OCI-LY7 (cell line): Measurements from ENCODE around the gene SPEM2. TPM values are rescaled to one million over a fixed set of nuclear protein-coding genes. Genes with fewer than 3 reads are reported as not detected.

Experiments used
- BruUV-seq: library from RNA; stranded (reverse); fragments of 400-500 nt; replicated peaks from 2 replicates; lab custom pipeline; 2021; lab: Mats Ljungman, UMichigan
- CTCF ChIA-PET: fragments of 300-600 bp; sonication (Branson Sonifier 250); formaldehyde crosslinking; loops from one replicate; lab custom pipeline; 2022; ENCODE audit warnings: antibody characterized with exemption; ENCODE audit not compliant: unreplicated experiment; lab: Charles Lee
- POLR2A ChIA-PET: fragments of 300-600 bp; sonication (Branson Sonifier 250); formaldehyde crosslinking; loops from one replicate; lab custom pipeline; 2022; ENCODE audit warnings: antibody characterized with exemption; lab: Charles Lee
- DNase-seq: peaks from one replicate; pipeline ENCODE4 v3.0.0-alpha.2; 2015; ENCODE audit warnings: low spot score
- H2AFZ ChIP-seq: fragments of 200-600 bp; sonication (generic), shearing (Covaris generic); 2 replicates; pipeline ENCODE4 v1.6.1; 2014; ENCODE audit warnings: mild to moderate bottlenecking, antibody characterized with exemption, low read length, moderate library complexity
- H3K27ac ChIP-seq: fragments of 200-600 bp; sonication (generic); 2 replicates; pipeline ENCODE4 v1.5.1; 2014; ENCODE audit warnings: mixed run types, low read depth, mild to moderate bottlenecking, moderate library complexity, low read length, inconsistent platforms; ENCODE audit not compliant: poor library complexity, severe bottlenecking
- H3K36me3 ChIP-seq: fragments of 200-600 bp; sonication (generic); 2 replicates; pipeline ENCODE4 v1.6.1; 2014; ENCODE audit warnings: mild to moderate bottlenecking, antibody characterized with exemption, low read length, moderate library complexity, mixed read lengths; ENCODE audit not compliant: insufficient read depth
- H3K4me1 ChIP-seq: fragments of 200-600 bp; sonication (generic); 2 replicates; pipeline ENCODE4 v1.5.1; 2014; ENCODE audit warnings: mild to moderate bottlenecking, low read length; ENCODE audit not compliant: insufficient read depth, poor library complexity, severe bottlenecking
- H3K4me2 ChIP-seq: fragments of 200-600 bp; sonication (generic); 2 replicates; pipeline ENCODE4 v1.6.1; 2014; ENCODE audit warnings: mild to moderate bottlenecking, low read length
- H3K4me3 ChIP-seq: fragments of 200-600 bp; sonication (generic); 2 replicates; pipeline ENCODE4 v1.5.1; 2014; ENCODE audit warnings: mild to moderate bottlenecking, low read depth, low read length; ENCODE audit not compliant: poor library complexity, severe bottlenecking
- H3K79me2 ChIP-seq: fragments of 200-600 bp; sonication (generic); 2 replicates; pipeline ENCODE4 v1.6.1; 2016; ENCODE audit warnings: low read depth, mild to moderate bottlenecking, low read length, moderate library complexity, mixed read lengths; ENCODE audit not compliant: insufficient read depth
- H3K9me2 ChIP-seq: fragments of 200-600 bp; sonication (generic); 2 replicates; pipeline ENCODE4 v1.6.1; 2016; ENCODE audit warnings: mild to moderate bottlenecking, low read length, mixed read lengths; ENCODE audit not compliant: insufficient read depth
- H3K9me3 ChIP-seq: fragments of 200-600 bp; sonication (generic); 2 replicates; pipeline ENCODE4 v1.6.1; 2014; ENCODE audit warnings: mild to moderate bottlenecking, mixed run types, low read length, mixed read lengths
- H4K20me1 ChIP-seq: fragments of 200-600 bp; sonication (generic); 2 replicates; pipeline ENCODE4 v1.6.1; 2014; ENCODE audit warnings: mild to moderate bottlenecking, antibody characterized with exemption, low read length, moderate library complexity, mixed read lengths; ENCODE audit not compliant: insufficient read depth
- EZH2phosphoT487 ChIP-seq: fragments of 200-600 bp; sonication (generic); IDR thresholded peaks from 2 replicates; pipeline ENCODE4 v1.6.1; 2018; ENCODE audit warnings: low read depth, borderline replicate concordance, mild to moderate bottlenecking, mixed run types, antibody characterized with exemption, low read length, moderate library complexity, mixed read lengths
- intact Hi-C: fragments of 100-400 bp; cut with micrococcal nuclease; formaldehyde crosslinking; loops from one replicate; pipeline ENCODE4 v1.10.0; 2022; ENCODE audit not compliant: unreplicated experiment
- total RNA-seq, 2 experiments: library from RNA; depleted of rRNA in 1 of 2; stranded (reverse); fragments of >200 nt in 1 of 2; shearing (Covaris generic) in 1 of 2; gene quantifications; 2 replicates each; pipeline ENCODE4 v1.2.3, GENCODE V29; 2014 to 2022
- TF ChIP-seq, protein P1 (sequence below): fragments of 200-600 bp; sonication (generic); conservative IDR thresholded peaks from 2 replicates; pipeline ENCODE4 v1.5.1; 2014; ENCODE audit warnings: mild to moderate bottlenecking, antibody characterized with exemption, low read length, moderate library complexity, mixed read lengths

SPEM2 gene
- total RNA-seq, 2 experiments from 2014 or later, result not detected

DNA sequence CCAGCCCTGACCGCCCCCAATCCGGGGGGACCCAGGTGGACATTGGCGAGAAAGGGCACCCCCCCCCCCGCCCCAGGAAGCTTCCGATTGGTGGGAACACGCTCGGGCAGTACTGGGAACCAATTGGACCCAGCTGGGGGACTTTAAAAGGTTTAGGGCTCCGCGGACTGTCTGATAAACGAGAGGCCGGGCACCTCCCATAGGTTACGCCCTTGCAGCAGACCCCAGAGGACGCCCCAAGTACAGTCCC, 21.8 kb upstream of the SPEM2 start:
- no peaks in the 10 kb centered on the region for H3K36me3 ChIP-seq
- ChIA-PET CTCF (interaction anchor here (0.6 to 1.9 kb wide), 4 partner anchors 11 to 51 kb away, joined by 3 to 18 read pairs (median 4); partner anchors contain the start of gene TMEM102), POLR2A (interaction anchor here (0.7 to 1.5 kb wide), 10 partner anchors 9 to 285 kb away, joined by 3 to 8 read pairs (median 4); partner anchors contain the start of genes PLSCR3, TMEM102 and WRAP53)
- no TSS peak for BruUV-seq
- peak overlapping the region; percentile 30 for H2AFZ ChIP-seq
- H3K4me3 ChIP-seq, result peak overlapping the region; percentile 70
- H3K4me1 ChIP-seq, result peaks cover 6% of the 10 kb centered on the region
- TF ChIP-seq, protein P1, sequence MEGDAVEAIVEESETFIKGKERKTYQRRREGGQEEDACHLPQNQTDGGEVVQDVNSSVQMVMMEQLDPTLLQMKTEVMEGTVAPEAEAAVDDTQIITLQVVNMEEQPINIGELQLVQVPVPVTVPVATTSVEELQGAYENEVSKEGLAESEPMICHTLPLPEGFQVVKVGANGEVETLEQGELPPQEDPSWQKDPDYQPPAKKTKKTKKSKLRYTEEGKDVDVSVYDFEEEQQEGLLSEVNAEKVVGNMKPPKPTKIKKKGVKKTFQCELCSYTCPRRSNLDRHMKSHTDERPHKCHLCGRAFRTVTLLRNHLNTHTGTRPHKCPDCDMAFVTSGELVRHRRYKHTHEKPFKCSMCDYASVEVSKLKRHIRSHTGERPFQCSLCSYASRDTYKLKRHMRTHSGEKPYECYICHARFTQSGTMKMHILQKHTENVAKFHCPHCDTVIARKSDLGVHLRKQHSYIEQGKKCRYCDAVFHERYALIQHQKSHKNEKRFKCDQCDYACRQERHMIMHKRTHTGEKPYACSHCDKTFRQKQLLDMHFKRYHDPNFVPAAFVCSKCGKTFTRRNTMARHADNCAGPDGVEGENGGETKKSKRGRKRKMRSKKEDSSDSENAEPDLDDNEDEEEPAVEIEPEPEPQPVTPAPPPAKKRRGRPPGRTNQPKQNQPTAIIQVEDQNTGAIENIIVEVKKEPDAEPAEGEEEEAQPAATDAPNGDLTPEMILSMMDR, result no peak
- no peak for TF ChIP-seq EZH2phosphoT487
- no peaks in the 10 kb centered on the region for H4K20me1 ChIP-seq
- intact Hi-C loops, result loop anchor here (5.0 kb wide), 1 partner anchor 51 kb away; the partner anchor contains the start of gene KCTD11
- H3K9me3 ChIP-seq, result no peaks in the 10 kb centered on the region
- H3K27ac ChIP-seq, result no peak overlapping the region
- DNase-seq, result no peak
- H3K4me2 ChIP-seq, result peak overlapping the region; percentile 60
- H3K9me2 ChIP-seq, result no peaks in the 10 kb centered on the region
- H3K79me2 ChIP-seq, result no peaks in the 10 kb centered on the region

DNA sequence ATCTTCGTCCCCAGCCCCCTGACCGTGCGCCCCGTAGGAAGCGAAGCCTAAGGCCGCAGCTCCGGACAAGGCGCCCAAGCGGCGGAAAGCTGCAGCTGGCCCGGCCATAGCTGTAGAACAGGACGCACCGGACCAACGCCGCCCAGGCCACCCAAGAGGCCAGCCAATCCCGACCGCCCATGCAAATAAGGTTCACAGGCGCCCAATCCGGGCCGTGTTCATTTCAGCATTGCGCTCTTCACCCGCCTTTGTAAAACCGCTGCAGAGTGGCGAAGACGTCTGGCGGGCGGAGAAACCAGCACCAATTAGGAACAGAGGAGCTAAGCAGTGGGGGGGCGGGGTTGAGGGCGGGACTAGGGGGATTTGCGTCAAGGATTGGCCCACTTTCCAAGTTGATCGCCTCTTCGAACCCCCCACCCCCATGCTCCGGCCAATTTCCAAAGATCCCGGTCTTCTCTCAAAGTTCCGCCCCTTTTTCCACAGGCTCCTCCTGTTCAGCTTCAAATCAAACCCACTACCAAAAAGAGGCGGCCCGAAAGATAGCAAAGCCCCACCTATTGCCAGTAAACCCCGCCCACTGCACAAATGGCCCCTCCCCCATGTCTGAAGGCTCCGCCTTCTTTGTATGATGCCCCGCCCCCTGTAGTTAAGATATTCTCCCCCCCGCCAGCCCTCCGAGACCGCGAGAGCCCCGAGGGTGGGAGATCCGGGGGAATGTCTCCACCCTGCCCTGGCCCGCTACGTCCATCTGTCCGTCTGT, 21.3 kb upstream of the SPEM2 start, which contains the start of gene TMEM256:
Gene TMEM256 (minus strand): TSS at position 121 of the 760 bp plus-strand sequence. CDS start 13 bp downstream, at position 108.
- Histone ChIP-seq H3K4me2 (peak within 1 kb of the TSS; percentile 60), H3K4me3 (peak within 1 kb of the TSS; percentile 70), H3K79me2 (no peaks in the 10 kb centered on the region), H3K9me3 (no peaks in the 10 kb centered on the region), H2AFZ (peak within 1 kb of the TSS; percentile 61), H3K36me3 (no peaks in the 10 kb centered on the region), H4K20me1 (no peaks in the 10 kb centered on the region), H3K4me1 (peaks cover 6% of the 10 kb centered on the region), H3K27ac (no peak within 1 kb of the TSS), H3K9me2 (no peaks in the 10 kb centered on the region)
- TF ChIP-seq EZH2phosphoT487, result no peak
- TF ChIP-seq, protein P1, result no peak
- no TSS peak for BruUV-seq
- intact Hi-C loops, result loop anchor here (5.0 kb wide), 1 partner anchor 52 kb away; the partner anchor contains the start of gene KCTD11
- POLR2A ChIA-PET, result interaction anchor here (0.7 to 1.5 kb wide), 11 partner anchors 10 to 1997 kb away, joined by 3 to 8 read pairs (median 4); partner anchors contain the start of genes PLSCR3, TMEM102 and WRAP53
- CTCF ChIA-PET, result interaction anchor here (0.6 to 1.9 kb wide), 4 partner anchors 10 to 51 kb away, joined by 3 to 18 read pairs (median 4); partner anchors contain the start of gene TMEM102
- peak; percentile 98 for DNase-seq
